GM12891 (cell line): Measurements from ENCODE around the gene TFPT. TPM values are rescaled to one million over a fixed set of nuclear protein-coding genes. Genes with fewer than 3 reads are reported as not detected.

Experiments used
- DNase-seq: peaks from one replicate; pipeline ENCODE4 v3.0.0; 2011; ENCODE audit warnings: low spot score; ENCODE audit not compliant: insufficient read length
- FAIRE-seq: peaks from 2 replicates; lab custom pipeline; 2011; peaks lifted over from hg19 to GRCh38; lab: Jason Lieb, UNC
- PAX5 ChIP-seq: IDR thresholded peaks from 2 replicates; pipeline ENCODE4 v1.6.1; 2011; ENCODE audit warnings: low read length, moderate library complexity, mild to moderate bottlenecking; ENCODE audit not compliant: insufficient read depth, severe bottlenecking
- POLR2A ChIP-seq: IDR thresholded peaks from 2 replicates; pipeline ENCODE4 v1.6.1; 2011; ENCODE audit warnings: low read depth, low read length, control low read depth
- POLR2AphosphoS5 ChIP-seq: IDR thresholded peaks from 2 replicates; pipeline ENCODE4 v1.6.1; 2011; ENCODE audit warnings: low read depth, low read length, control low read depth
- POU2F2 ChIP-seq: IDR thresholded peaks from 2 replicates; pipeline ENCODE4 v1.6.1; 2011; ENCODE audit warnings: low read depth, mild to moderate bottlenecking, control low read depth, low read length, moderate library complexity
- SPI1 ChIP-seq: IDR thresholded peaks from 2 replicates; pipeline ENCODE4 v1.6.1; 2011; ENCODE audit warnings: low read depth, low read length, control low read depth
- TAF1 ChIP-seq: IDR thresholded peaks from 2 replicates; pipeline ENCODE4 v1.6.1; 2011; ENCODE audit warnings: low read depth, low read length, control low read depth
- polyA plus RNA-seq: library from polyadenylated mRNA; unstranded; fragments of >200 nt; gene quantifications from one replicate; pipeline ENCODE4 v1.2.1, GENCODE V29; 2012; ENCODE audit warnings: low read depth, missing spikeins, inconsistent platforms; ENCODE audit not compliant: missing spikeins

The TFPT gene, protein sequence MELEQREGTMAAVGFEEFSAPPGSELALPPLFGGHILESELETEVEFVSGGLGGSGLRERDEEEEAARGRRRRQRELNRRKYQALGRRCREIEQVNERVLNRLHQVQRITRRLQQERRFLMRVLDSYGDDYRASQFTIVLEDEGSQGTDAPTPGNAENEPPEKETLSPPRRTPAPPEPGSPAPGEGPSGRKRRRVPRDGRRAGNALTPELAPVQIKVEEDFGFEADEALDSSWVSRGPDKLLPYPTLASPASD
- polyA plus RNA-seq = 38.2 TPM

- peak; percentile 94 for DNase-seq
- FAIRE-seq = peak; percentile 99
- TF ChIP-seq POU2F2 = peak; percentile 63
- peak; percentile 90 for TF ChIP-seq POLR2AphosphoS5
- TF ChIP-seq PAX5 = peak; percentile 34
- peak; percentile 85 for TF ChIP-seq POLR2A
- peak; percentile 91 for TF ChIP-seq TAF1
- TF ChIP-seq SPI1 = no peak
These were observed at the start of gene TFPT, which contains the start of gene PRPF31 for GRCh38 chr19:54115109-54116063. TSS of gene TFPT (minus strand) at chr19:54115657. CDS start at chr19:54115269, 388 bp downstream. TSS of gene PRPF31 (plus strand) at chr19:54115754. CDS start at chr19:54118279, 2,525 bp downstream.

- FAIRE-seq (no peak), DNase-seq (no peak)
- TF ChIP-seq PAX5 (no peak), TAF1 (no peak), POLR2A (no peak), POLR2AphosphoS5 (no peak), SPI1 (no peak), POU2F2 (no peak)
These were observed 49.8 kb upstream of the TFPT start for GRCh38 chr19:54165222-54165621.

GRCh38 chr19:54164369-54165068, 49.1 kb upstream of the TFPT start:
- FAIRE-seq (no peak), DNase-seq (no peak)
- no peak for TF ChIP-seq POLR2A
- no peak for TF ChIP-seq POU2F2
- no peak for TF ChIP-seq POLR2AphosphoS5
- TF ChIP-seq SPI1 = no peak
- no peak for TF ChIP-seq TAF1
- no peak for TF ChIP-seq PAX5

GRCh38 chr19:54162884-54163283, 47.4 kb upstream of the TFPT start:
- DNase-seq = no peak
- TF ChIP-seq POLR2AphosphoS5 (no peak), PAX5 (no peak), POU2F2 (no peak), POLR2A (no peak), TAF1 (no peak), SPI1 (no peak)
- FAIRE-seq = no peak

GRCh38 chr19:54162241-54162805, 46.9 kb upstream of the TFPT start:
- DNase-seq (no peak), FAIRE-seq (no peak)
- TF ChIP-seq TAF1 = no peak
- no peak for TF ChIP-seq POU2F2
- no peak for TF ChIP-seq POLR2A
- no peak for TF ChIP-seq PAX5
- no peak for TF ChIP-seq POLR2AphosphoS5
- no peak for TF ChIP-seq SPI1

DNA sequence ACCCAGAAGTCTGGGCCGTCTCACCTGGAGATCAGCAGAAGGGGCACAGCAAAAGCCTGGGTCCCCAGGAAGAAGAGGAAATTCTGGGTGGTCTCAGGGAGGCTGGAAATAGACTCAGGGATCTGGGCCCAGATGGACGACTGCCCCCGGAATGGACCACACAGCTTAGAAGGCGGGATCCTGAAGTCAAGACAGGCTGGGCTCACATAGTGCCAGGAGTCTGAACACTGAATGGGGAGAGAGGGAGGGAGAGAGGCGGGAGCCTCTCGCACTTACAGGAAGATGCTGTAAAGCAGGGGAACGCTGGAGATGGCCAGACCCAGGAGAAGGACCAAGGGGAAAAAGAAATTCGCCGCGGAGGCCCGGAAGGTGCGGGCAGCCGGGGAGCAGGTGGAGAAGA, 45.4 kb upstream of the TFPT start:
- peak; percentile 5 for FAIRE-seq
- no peak for TF ChIP-seq TAF1
- no peak for TF ChIP-seq SPI1
- TF ChIP-seq PAX5 = no peak
- TF ChIP-seq POLR2AphosphoS5 = no peak
- TF ChIP-seq POLR2A = no peak
- no peak for TF ChIP-seq POU2F2
- no peak for DNase-seq

- TF ChIP-seq POLR2AphosphoS5 = no peak
- TF ChIP-seq SPI1 = no peak
- TF ChIP-seq POLR2A = 0 out of 2 replicates have a peak, but pooled peaks have one; percentile 17
- TF ChIP-seq TAF1 = no peak
- no peak for TF ChIP-seq POU2F2
- TF ChIP-seq PAX5 = no peak
- no peak for FAIRE-seq
- DNase-seq = no peak
These were observed 44.8 kb upstream of the TFPT start for GRCh38 chr19:54160182-54160811.
